Naive thymus-derived CD8-positive, alpha-beta T cell (primary cell): ENCODE measurements around the gene TCTN1. TPM values are rescaled to one million over a fixed set of nuclear protein-coding genes. Genes with fewer than 3 reads are reported as not detected.
A peak's percentile ranks its signal among the peaks of the same experiment; 100 is the strongest.

Experiments
- ATAC-seq, 2 donors: fragments of 150-1000 bp; cut with Tn5 transposase in 1 of 2; sonication (Bioruptor Pico), chemical (Tn5 transposase) in 1 of 2; 1 replicate in 1 of 2; 2 replicates in 1 of 2; pipeline ENCODE4 v1.10.0; 2021; ENCODE audit warnings: mild to moderate bottlenecking in 2 of 2, moderate library complexity in 2 of 2
- POLR2A ChIA-PET: fragments of 350-600 bp; sonication (Branson Sonifier 250); formaldehyde crosslinking; loops from one replicate; lab custom pipeline; 2021; ENCODE audit warnings: antibody characterized with exemption; lab: Charles Lee
- DNase-seq, 10 donors: peaks; one replicate each; pipeline versions ENCODE4 v3.0.0 to v3.0.0-alpha.2; 2020 to 2022
- H3K27ac Mint-ChIP-seq, 10 donors: one replicate each; pipeline ENCODE4 v1.8.0; 2020 to 2022; ENCODE audit warnings: mild to moderate bottlenecking in 10 of 10, mixed read lengths in 10 of 10, moderate library complexity in 4 of 10, inconsistent platforms in 1 of 10
- H3K27me3 Mint-ChIP-seq, 5 donors: one replicate each; pipeline ENCODE4 v1.8.0; 2021 to 2022; ENCODE audit warnings: mixed read lengths in 5 of 5
- H3K36me3 Mint-ChIP-seq, 3 donors: one replicate each; pipeline ENCODE4 v1.8.0; 2020 to 2022; ENCODE audit warnings: mixed read lengths in 3 of 3, mild to moderate bottlenecking in 2 of 3, inconsistent platforms in 1 of 3
- H3K4me1 Mint-ChIP-seq, 4 donors: one replicate each; pipeline ENCODE4 v1.8.0; 2021 to 2022; ENCODE audit warnings: mixed read lengths in 4 of 4
- H3K4me3 Mint-ChIP-seq, 10 donors: one replicate each; pipeline ENCODE4 v1.8.0; 2020 to 2022; ENCODE audit warnings: mild to moderate bottlenecking in 10 of 10, mixed read lengths in 10 of 10, moderate library complexity in 6 of 10, inconsistent platforms in 1 of 10
- H3K9me3 Mint-ChIP-seq, 9 donors: one replicate each; pipeline ENCODE4 v1.8.0; 2020 to 2022; ENCODE audit warnings: mixed read lengths in 9 of 9, mild to moderate bottlenecking in 3 of 9, inconsistent platforms in 1 of 9, moderate library complexity in 1 of 9
- polyA plus RNA-seq, 3 donors: library from polyadenylated mRNA; unstranded; fragments of 300-500 nt; fragmentation: Illumina TruSeq; gene quantifications; one replicate each; pipeline ENCODE4 v1.2.3, GENCODE V29; 2021
- total RNA-seq, 8 experiments: library from RNA in 2 of 8; stranded (reverse) in 2 of 8; gene quantifications; one replicate each; pipeline ENCODE4 v1.2.3 and lab custom pipeline; 2021 to 2026

TCTN1 gene
- total and polyA plus RNA-seq, 5 experiments from 2014 or later = 8.7 to 16.4 (median 13.6) TPM

- no peaks in the 10 kb centered on the region for H3K9me3 Mint-ChIP-seq
- H3K36me3 Mint-ChIP-seq = peaks cover 0 to 2% (median 0%) of the 10 kb centered on the region in 3 donors
- POLR2A ChIA-PET = interaction anchor here (0.9 to 3.2 kb wide), 4 partner anchors 10 to 141 kb away, joined by 3 to 22 read pairs (median 4); partner anchors contain the start of gene HVCN1
- peak overlapping the region in 8 of 10 donors; percentile 20 to 81 (median 44) for H3K4me3 Mint-ChIP-seq
- DNase-seq (no peak), ATAC-seq (no peak)
- peaks cover 0 to 29% (median 4%) of the 10 kb centered on the region in 4 donors for H3K4me1 Mint-ChIP-seq
- H3K27me3 Mint-ChIP-seq = no peaks in the 10 kb centered on the region
- peak overlapping the region in 6 of 10 donors; percentile 25 to 81 (median 53) for H3K27ac Mint-ChIP-seq
These were observed 1.2 kb downstream of the TCTN1 start for GRCh38 chr12:110615171-110615570.

- Mint-ChIP-seq H3K36me3 (peaks cover 0 to 2% (median 0%) of the 10 kb centered on the region in 3 donors), H3K4me1 (peaks cover 0 to 32% (median 3%) of the 10 kb centered on the region in 4 donors), H3K27ac (no peak overlapping the region), H3K9me3 (no peaks in the 10 kb centered on the region), H3K4me3 (peak overlapping the region in 2 of 10 donors; percentile 22 to 24), H3K27me3 (no peaks in the 10 kb centered on the region)
- POLR2A ChIA-PET = interaction anchor here (1.0 kb wide), 1 partner anchor 142 kb away, joined by 4 read pairs; no protein-coding TSS in a partner anchor
- no peak for DNase-seq
- no peak for ATAC-seq
These were observed 2.7 kb downstream of the TCTN1 start for GRCh38 chr12:110616471-110617115.

- no peaks in the 10 kb centered on the region for H3K9me3 Mint-ChIP-seq
- peak overlapping the region in 1 of 10 donors; percentile 32 for H3K4me3 Mint-ChIP-seq
- peak in 1 of 10 donors; percentile 36 for DNase-seq
- H3K36me3 Mint-ChIP-seq = peaks cover 0 to 2% (median 2%) of the 10 kb centered on the region in 3 donors
- no peaks in the 10 kb centered on the region for H3K27me3 Mint-ChIP-seq
- peak in 1 of 2 donors; percentile 49 for ATAC-seq
- peaks cover 0 to 33% (median under 1%) of the 10 kb centered on the region in 4 donors for H3K4me1 Mint-ChIP-seq
- POLR2A ChIA-PET = interaction anchor here (0.5 to 1.0 kb wide), 3 partner anchors 70 to 268 kb away, joined by 3 read pairs; no protein-coding TSS in a partner anchor
- peak overlapping the region in 2 of 10 donors; percentile 29 to 45 for H3K27ac Mint-ChIP-seq
These were observed 5.6 kb downstream of the TCTN1 start for GRCh38 chr12:110619534-110619953.

- H3K9me3 Mint-ChIP-seq = no peaks in the 10 kb centered on the region
- peaks cover 0 to 2% (median 2%) of the 10 kb centered on the region in 3 donors for H3K36me3 Mint-ChIP-seq
- no peaks in the 10 kb centered on the region for H3K27me3 Mint-ChIP-seq
- H3K27ac Mint-ChIP-seq = peak overlapping the region in 2 of 10 donors; percentile 37 to 52
- POLR2A ChIA-PET = no interaction called here
- DNase-seq (no peak), ATAC-seq (no peak)
- H3K4me3 Mint-ChIP-seq = no peak overlapping the region
- peaks cover 1 to 47% (median 7%) of the 10 kb centered on the region in 4 donors for H3K4me1 Mint-ChIP-seq
These were observed 8.7 kb downstream of the TCTN1 start for GRCh38 chr12:110622582-110622981.

- POLR2A ChIA-PET = interaction anchor here (0.6 to 2.5 kb wide), 8 partner anchors 10 to 66 kb away, joined by 3 to 11 read pairs (median 4); partner anchors contain the start of gene TCTN1
- H3K36me3 Mint-ChIP-seq = peaks cover 0 to 17% (median 7%) of the 10 kb centered on the region in 3 donors
- DNase-seq (no peak), ATAC-seq (no peak)
- H3K27ac Mint-ChIP-seq = peak overlapping the region; percentile 49 to 89 (median 79)
- peaks cover 7 to 45% (median 15%) of the 10 kb centered on the region in 4 donors for H3K4me1 Mint-ChIP-seq
- H3K4me3 Mint-ChIP-seq = peak overlapping the region; percentile 40 to 72 (median 58)
- H3K27me3 Mint-ChIP-seq = no peaks in the 10 kb centered on the region
- H3K9me3 Mint-ChIP-seq = no peaks in the 10 kb centered on the region
These were observed 13.7 kb downstream of the TCTN1 start for GRCh38 chr12:110627500-110628195.

- peaks cover 0 to 4% (median under 1%) of the 10 kb centered on the region in 3 donors for H3K36me3 Mint-ChIP-seq
- H3K4me3 Mint-ChIP-seq = no peak overlapping the region
- no peaks in the 10 kb centered on the region for H3K27me3 Mint-ChIP-seq
- POLR2A ChIA-PET = interaction anchor here (1.3 kb wide), 1 partner anchor 55 kb away, joined by 4 read pairs; the partner anchor contains the start of gene HVCN1
- ATAC-seq (no peak), DNase-seq (no peak)
- H3K27ac Mint-ChIP-seq = peak overlapping the region in 3 of 10 donors; percentile 34 to 78 (median 36)
- peaks cover 19 to 55% (median 24%) of the 10 kb centered on the region in 4 donors for H3K4me1 Mint-ChIP-seq
- H3K9me3 Mint-ChIP-seq = no peaks in the 10 kb centered on the region
These were observed 21.1 kb downstream of the TCTN1 start for GRCh38 chr12:110635055-110635454.

GRCh38 chr12:110636516-110636915 lies 22.6 kb downstream of the TCTN1 start:
- no peaks in the 10 kb centered on the region for H3K27me3 Mint-ChIP-seq
- DNase-seq = no peak
- H3K4me3 Mint-ChIP-seq = no peak overlapping the region
- peak overlapping the region in 2 of 10 donors; percentile 10 to 28 for H3K27ac Mint-ChIP-seq
- H3K9me3 Mint-ChIP-seq = no peaks in the 10 kb centered on the region
- H3K36me3 Mint-ChIP-seq = peaks cover 0 to 10% (median 5%) of the 10 kb centered on the region in 3 donors
- no peak for ATAC-seq
- POLR2A ChIA-PET = interaction anchor here (1.2 to 1.3 kb wide), 2 partner anchors 10 to 53 kb away, joined by 3 to 4 read pairs; partner anchors contain the start of gene HVCN1
- peaks cover 19 to 70% (median 24%) of the 10 kb centered on the region in 4 donors for H3K4me1 Mint-ChIP-seq

GRCh38 chr12:110637869-110638441 lies 24.0 kb downstream of the TCTN1 start:
- Mint-ChIP-seq H3K4me1 (peaks cover 21 to 77% (median 27%) of the 10 kb centered on the region in 4 donors), H3K9me3 (no peaks in the 10 kb centered on the region), H3K27ac (peak overlapping the region in 3 of 10 donors; percentile 32 to 48 (median 42)), H3K36me3 (peaks cover 0 to 7% (median 5%) of the 10 kb centered on the region in 3 donors), H3K27me3 (no peaks in the 10 kb centered on the region), H3K4me3 (no peak overlapping the region)
- POLR2A ChIA-PET = interaction anchor here (0.5 to 1.6 kb wide), 3 partner anchors 11 to 91 kb away, joined by 3 to 5 read pairs (median 3); no protein-coding TSS in a partner anchor
- DNase-seq (no peak), ATAC-seq (peak in 1 of 2 donors; percentile 43)

- DNase-seq (no peak), ATAC-seq (no peak)
- H3K36me3 Mint-ChIP-seq = peaks cover 0 to 7% (median 5%) of the 10 kb centered on the region in 3 donors
- H3K4me1 Mint-ChIP-seq = peaks cover 29 to 80% (median 34%) of the 10 kb centered on the region in 4 donors
- H3K9me3 Mint-ChIP-seq = no peaks in the 10 kb centered on the region
- POLR2A ChIA-PET = no interaction called here
- H3K27ac Mint-ChIP-seq = no peak overlapping the region
- H3K4me3 Mint-ChIP-seq = no peak overlapping the region
- no peaks in the 10 kb centered on the region for H3K27me3 Mint-ChIP-seq
These were observed 24.9 kb downstream of the TCTN1 start for GRCh38 chr12:110638796-110639195.

GRCh38 chr12:110639336-110640141 lies 25.6 kb downstream of the TCTN1 start:
- peaks cover 29 to 84% (median 39%) of the 10 kb centered on the region in 4 donors for H3K4me1 Mint-ChIP-seq
- H3K9me3 Mint-ChIP-seq = no peaks in the 10 kb centered on the region
- H3K4me3 Mint-ChIP-seq = no peak overlapping the region
- DNase-seq (no peak), ATAC-seq (no peak)
- no peaks in the 10 kb centered on the region for H3K27me3 Mint-ChIP-seq
- POLR2A ChIA-PET = interaction anchor here (0.6 kb wide), 1 partner anchor 192 kb away, joined by 7 read pairs; no protein-coding TSS in a partner anchor
- H3K36me3 Mint-ChIP-seq = peaks cover 0 to 10% (median 5%) of the 10 kb centered on the region in 3 donors
- H3K27ac Mint-ChIP-seq = peak overlapping the region in 1 of 10 donors; percentile 37

GRCh38 chr12:110640275-110641025 lies 26.5 kb downstream of the TCTN1 start:
- ATAC-seq = no peak
- no peak for DNase-seq
- Mint-ChIP-seq H3K4me1 (peaks cover 28 to 90% (median 44%) of the 10 kb centered on the region in 4 donors), H3K9me3 (no peaks in the 10 kb centered on the region), H3K27me3 (no peaks in the 10 kb centered on the region), H3K4me3 (no peak overlapping the region), H3K36me3 (peaks cover 0 to 10% (median 5%) of the 10 kb centered on the region in 3 donors), H3K27ac (peak overlapping the region in 2 of 10 donors; percentile 3 to 31)
- POLR2A ChIA-PET = interaction anchor here (0.6 kb wide), 2 partner anchors 192 to 563 kb away, joined by 6 to 7 read pairs; no protein-coding TSS in a partner anchor
